K562 (cell line): ENCODE results near the gene ACP5. TPM values are rescaled to one million over a fixed set of nuclear protein-coding genes. Genes with fewer than 3 reads are reported as not detected.

Source experiments
- CEBPG ChIP-seq, 3 experiments: fragments of 200-800 bp in 1 of 3; sonication (Bioruptor generic) in 1 of 3; sonication (generic) in 1 of 3; formaldehyde crosslinking in 1 of 3; IDR thresholded peaks in 2 of 3; conservative IDR thresholded peaks in 1 of 3; 2 replicates each; pipeline versions ENCODE4 v1.6.1 to v1.8.0; 2016 to 2022; ENCODE audit warnings: missing compliant biosample characterization in 2 of 3, missing genetic modification characterization in 2 of 3, mild to moderate bottlenecking in 1 of 3, missing genetic modification reagents in 1 of 3
- ESRRB ChIP-seq: fragments of 250-450 bp; sonication (Bioruptor Pico); IDR thresholded peaks from 2 replicates; pipeline ENCODE4 v1.5.0; 2020; ENCODE audit warnings: mild to moderate bottlenecking, moderate library complexity, borderline replicate concordance
- FOS ChIP-seq: IDR thresholded peaks from 3 replicates; pipeline ENCODE4 v1.6.1; 2011; ENCODE audit not compliant: insufficient read length; ENCODE audit errors: extremely low read depth
- GABPB1 ChIP-seq: sonication (generic); formaldehyde crosslinking; IDR thresholded peaks from 2 replicates; pipeline ENCODE4 v1.8.0; 2022; ENCODE audit warnings: mild to moderate bottlenecking, missing genetic modification reagents
- ILF3 ChIP-seq: fragments of 450-650 bp; IDR thresholded peaks from 2 replicates; pipeline ENCODE4 v1.6.1; 2018; ENCODE audit warnings: antibody characterized with exemption, mild to moderate bottlenecking, moderate library complexity, borderline replicate concordance
- JUND ChIP-seq, 2 experiments: IDR thresholded peaks; 2 replicates in 1 of 2; 3 replicates in 1 of 2; pipeline ENCODE4 v1.6.1; 2011; ENCODE audit warnings: borderline replicate concordance in 2 of 2, low read depth in 2 of 2, low read length in 2 of 2, improper control_type of control experiment in 1 of 2, missing biosample characterization in 1 of 2, missing genetic modification characterization in 1 of 2, missing genetic modification reagents in 1 of 2
- KLF1 ChIP-seq: fragments of 450-650 bp; IDR thresholded peaks from 2 replicates; pipeline ENCODE4 v1.6.1; 2016; ENCODE audit warnings: missing genetic modification characterization, missing compliant biosample characterization
- MAZ ChIP-seq, 2 experiments: fragments of 450-650 bp in 1 of 2; sonication (generic) in 1 of 2; formaldehyde crosslinking; IDR thresholded peaks in 1 of 2; conservative IDR thresholded peaks in 1 of 2; 2 replicates each; pipeline versions ENCODE4 v1.4.0 to v1.5.0; 2020; ENCODE audit warnings: mild to moderate bottlenecking in 1 of 2, missing genetic modification reagents in 1 of 2
- NBN ChIP-seq: fragments of 450-650 bp; IDR thresholded peaks from 2 replicates; pipeline ENCODE4 v1.6.1; 2016; ENCODE audit warnings: low read depth, mild to moderate bottlenecking
- NCOA4 ChIP-seq: fragments of 450-650 bp; IDR thresholded peaks from 2 replicates; pipeline ENCODE4 v1.6.1; 2018; ENCODE audit warnings: mild to moderate bottlenecking; ENCODE audit not compliant: partially characterized antibody
- SAFB ChIP-seq: fragments of 200-400 bp; formaldehyde crosslinking; IDR thresholded peaks from 2 replicates; pipeline ENCODE4 v1.6.1; 2017; ENCODE audit warnings: low read depth, low read length, borderline replicate concordance
- SMARCC2 ChIP-seq: fragments of 450-650 bp; IDR thresholded peaks from 2 replicates; pipeline ENCODE4 v1.6.1; 2017; ENCODE audit warnings: antibody characterized with exemption, moderate library complexity, mild to moderate bottlenecking, low read depth
- TAF15 ChIP-seq: fragments of 200-400 bp; formaldehyde crosslinking; IDR thresholded peaks from 2 replicates; pipeline ENCODE4 v1.6.1; 2017; ENCODE audit warnings: mild to moderate bottlenecking, low read depth, low read length, moderate library complexity
- TAF7 ChIP-seq: fragments of 450-650 bp; IDR thresholded peaks from 2 replicates; pipeline ENCODE4 v1.6.1; 2016; ENCODE audit warnings: missing genetic modification characterization, missing compliant biosample characterization
- TAL1 ChIP-seq: fragments of 450-650 bp; IDR thresholded peaks from 2 replicates; pipeline ENCODE4 v1.6.1; 2016; ENCODE audit warnings: mild to moderate bottlenecking
- ZNF134 ChIP-seq: fragments of 250-450 bp; sonication (Bioruptor Pico); conservative IDR thresholded peaks from 2 replicates; pipeline ENCODE4 v1.4.0; 2020
- ZNF175 ChIP-seq: fragments of 200-800 bp; sonication (Bioruptor generic); IDR thresholded peaks from 2 replicates; pipeline ENCODE4 v1.6.1; 2016; ENCODE audit warnings: low read depth, mild to moderate bottlenecking, missing genetic modification characterization, missing compliant biosample characterization
- ZNF586 ChIP-seq: fragments of 450-650 bp; formaldehyde crosslinking; conservative IDR thresholded peaks from 2 replicates; pipeline ENCODE4 v1.4.0; 2020; ENCODE audit warnings: mild to moderate bottlenecking, moderate library complexity
- polyA plus RNA-seq, 8 experiments: library from polyadenylated mRNA; depleted of rRNA in 4 of 8; stranded (reverse) in 5 of 8; unstranded in 3 of 8; fragments of >200 nt; fragmentation: Nextera tagmentation in 2 of 8; fragmentation: Illumina TruSeq in 1 of 8; extraction: Ambion mirVana in 2 of 8; extraction: Trizol in 1 of 8; gene quantifications; 2 replicates each; pipeline versions ENCODE4 v1.2.1 to v1.2.3, GENCODE V29; 2011 to 2014; ENCODE audit warnings: inconsistent platforms in 1 of 8, missing spikeins in 1 of 8
- total RNA-seq, 7 experiments: library from RNA; depleted of rRNA in 6 of 7; stranded (reverse); fragments of >200 nt in 6 of 7; fragmentation: Illumina TruSeq in 2 of 7; extraction: Trizol in 2 of 7; gene quantifications; 2 replicates each; pipeline versions ENCODE4 v1.2.1 to v1.2.3, GENCODE V29; 2011 to 2021; ENCODE audit warnings: low replicate concordance in 1 of 7
- TF ChIP-seq, protein P1 (sequence below): fragments of 250-450 bp; sonication (Bioruptor Pico); IDR thresholded peaks from 2 replicates; pipeline ENCODE4 v1.5.0; 2022; ENCODE audit warnings: mild to moderate bottlenecking
- TF ChIP-seq, protein P2 (sequence below): fragments of 450-650 bp; conservative IDR thresholded peaks from 2 replicates; pipeline ENCODE4 v1.6.1; 2016; ENCODE audit warnings: missing genetic modification characterization, low read depth, mild to moderate bottlenecking, control low read depth, missing compliant biosample characterization
- TF ChIP-seq, protein P3 (sequence below): sonication (generic); formaldehyde crosslinking; IDR thresholded peaks from 2 replicates; pipeline ENCODE4 v1.8.1; 2023; ENCODE audit warnings: mild to moderate bottlenecking, missing genetic modification reagents

Gene ACP5
- total and polyA plus RNA-seq, 9 of the 15 experiments (the other 6 are each of a cell fraction or from before 2014, with no cell fraction given) = 0.06 to 1.1 (median 0.31) TPM; not detected in 1

DNA sequence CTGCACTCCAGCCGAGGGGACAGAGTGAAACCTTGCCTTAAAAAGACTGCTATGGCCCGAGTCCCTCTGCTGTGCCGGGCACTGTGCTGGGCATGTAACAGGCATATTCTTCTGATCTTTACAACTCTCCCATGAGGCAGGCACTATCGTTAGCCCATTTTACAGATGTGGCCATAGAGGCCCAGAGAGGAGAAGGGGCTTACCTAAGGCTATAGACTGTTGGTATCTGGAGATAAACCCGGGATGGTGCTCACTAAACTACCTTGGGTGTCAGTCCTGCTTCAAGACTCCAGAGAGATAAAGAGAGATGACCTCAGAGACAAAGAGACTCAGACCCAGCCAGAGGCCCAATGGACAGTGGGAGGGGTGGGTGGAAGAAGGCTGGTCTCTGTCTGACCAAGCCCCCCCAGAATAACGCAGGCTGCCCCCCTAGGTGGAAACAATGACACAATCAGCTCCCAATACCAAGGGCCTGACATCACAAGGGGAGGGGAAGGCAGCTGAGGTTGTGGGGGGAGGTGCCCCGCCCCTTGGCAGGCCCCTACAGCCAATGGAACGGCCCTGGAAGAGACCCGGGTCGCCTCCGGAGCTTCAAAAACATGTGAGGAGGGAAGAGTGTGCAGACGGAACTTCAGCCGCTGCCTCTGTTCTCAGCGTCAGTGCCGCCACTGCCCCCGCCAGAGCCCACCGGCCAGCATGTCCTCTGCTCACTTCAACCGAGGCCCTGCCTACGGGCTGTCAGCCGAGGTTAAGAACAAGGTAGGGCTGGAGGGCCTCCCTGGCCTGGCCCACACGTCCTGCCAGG, 39.0 kb downstream of the ACP5 start, which contains the start of gene CNN1 (continued):
- TF ChIP-seq SAFB (no peak), ESRRB (CRISPR knock-in tag) (no peak), ILF3 (no peak), KLF1 (tag) (no peak), FOS (no peak), GABPB1 (CRISPR knock-in tag) (peak; percentile 34; the same call in 1 of the 2 replicates), MAZ (CRISPR knock-in tag; conservative IDR thresholded peaks at IDR 0.05 in 1 of 2, IDR thresholded peaks at IDR 0.05 in 1 of 2) (no peak; a peak in 1 of 4 replicates), ZNF175 (CRISPR knock-in tag) (no peak), TAF15 (no peak), JUND (IDR thresholded peaks at IDR 0.05; ENCODE audit: borderline replicate concordance, low read depth, low read length) (peak; percentile 57), JUND (tag; IDR thresholded peaks at IDR 0.05; ENCODE audit: borderline replicate concordance, low read depth, low read length) (peak; percentile 65; the same call in 1 of the 3 replicates), SMARCC2 (no peak), TAF7 (tag) (no peak), NBN (0 out of 2 replicates have a peak, but pooled peaks have one; percentile 15), NCOA4 (no peak), TAL1 (no peak), ZNF134 (CRISPR knock-in tag) (no peak), ZNF586 (CRISPR knock-in tag) (no peak), CEBPG (CRISPR knock-in tag; IDR thresholded peaks at IDR 0.05) (peak; percentile 65; the same call in 1 of the 2 replicates), CEBPG (tag; conservative IDR thresholded peaks at IDR 0.05 in 1 of 2, IDR thresholded peaks at IDR 0.05 in 1 of 2) (no peak)
- TF ChIP-seq, protein P1, sequence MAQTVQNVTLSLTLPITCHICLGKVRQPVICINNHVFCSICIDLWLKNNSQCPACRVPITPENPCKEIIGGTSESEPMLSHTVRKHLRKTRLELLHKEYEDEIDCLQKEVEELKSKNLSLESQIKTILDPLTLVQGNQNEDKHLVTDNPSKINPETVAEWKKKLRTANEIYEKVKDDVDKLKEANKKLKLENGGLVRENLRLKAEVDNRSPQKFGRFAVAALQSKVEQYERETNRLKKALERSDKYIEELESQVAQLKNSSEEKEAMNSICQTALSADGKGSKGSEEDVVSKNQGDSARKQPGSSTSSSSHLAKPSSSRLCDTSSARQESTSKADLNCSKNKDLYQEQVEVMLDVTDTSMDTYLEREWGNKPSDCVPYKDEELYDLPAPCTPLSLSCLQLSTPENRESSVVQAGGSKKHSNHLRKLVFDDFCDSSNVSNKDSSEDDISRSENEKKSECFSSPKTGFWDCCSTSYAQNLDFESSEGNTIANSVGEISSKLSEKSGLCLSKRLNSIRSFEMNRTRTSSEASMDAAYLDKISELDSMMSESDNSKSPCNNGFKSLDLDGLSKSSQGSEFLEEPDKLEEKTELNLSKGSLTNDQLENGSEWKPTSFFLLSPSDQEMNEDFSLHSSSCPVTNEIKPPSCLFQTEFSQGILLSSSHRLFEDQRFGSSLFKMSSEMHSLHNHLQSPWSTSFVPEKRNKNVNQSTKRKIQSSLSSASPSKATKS (CRISPR knock-in tag) = no peak
- TF ChIP-seq, protein P2, sequence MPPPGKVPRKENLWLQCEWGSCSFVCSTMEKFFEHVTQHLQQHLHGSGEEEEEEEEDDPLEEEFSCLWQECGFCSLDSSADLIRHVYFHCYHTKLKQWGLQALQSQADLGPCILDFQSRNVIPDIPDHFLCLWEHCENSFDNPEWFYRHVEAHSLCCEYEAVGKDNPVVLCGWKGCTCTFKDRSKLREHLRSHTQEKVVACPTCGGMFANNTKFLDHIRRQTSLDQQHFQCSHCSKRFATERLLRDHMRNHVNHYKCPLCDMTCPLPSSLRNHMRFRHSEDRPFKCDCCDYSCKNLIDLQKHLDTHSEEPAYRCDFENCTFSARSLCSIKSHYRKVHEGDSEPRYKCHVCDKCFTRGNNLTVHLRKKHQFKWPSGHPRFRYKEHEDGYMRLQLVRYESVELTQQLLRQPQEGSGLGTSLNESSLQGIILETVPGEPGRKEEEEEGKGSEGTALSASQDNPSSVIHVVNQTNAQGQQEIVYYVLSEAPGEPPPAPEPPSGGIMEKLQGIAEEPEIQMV (tag) = no peak
- TF ChIP-seq, protein P3, sequence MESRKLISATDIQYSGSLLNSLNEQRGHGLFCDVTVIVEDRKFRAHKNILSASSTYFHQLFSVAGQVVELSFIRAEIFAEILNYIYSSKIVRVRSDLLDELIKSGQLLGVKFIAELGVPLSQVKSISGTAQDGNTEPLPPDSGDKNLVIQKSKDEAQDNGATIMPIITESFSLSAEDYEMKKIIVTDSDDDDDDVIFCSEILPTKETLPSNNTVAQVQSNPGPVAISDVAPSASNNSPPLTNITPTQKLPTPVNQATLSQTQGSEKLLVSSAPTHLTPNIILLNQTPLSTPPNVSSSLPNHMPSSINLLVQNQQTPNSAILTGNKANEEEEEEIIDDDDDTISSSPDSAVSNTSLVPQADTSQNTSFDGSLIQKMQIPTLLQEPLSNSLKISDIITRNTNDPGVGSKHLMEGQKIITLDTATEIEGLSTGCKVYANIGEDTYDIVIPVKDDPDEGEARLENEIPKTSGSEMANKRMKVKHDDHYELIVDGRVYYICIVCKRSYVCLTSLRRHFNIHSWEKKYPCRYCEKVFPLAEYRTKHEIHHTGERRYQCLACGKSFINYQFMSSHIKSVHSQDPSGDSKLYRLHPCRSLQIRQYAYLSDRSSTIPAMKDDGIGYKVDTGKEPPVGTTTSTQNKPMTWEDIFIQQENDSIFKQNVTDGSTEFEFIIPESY (CRISPR knock-in tag) = no peak
